IPS DF 6.9 (cell line): Measurements from ENCODE around the gene RAD54L.
A peak's percentile ranks its signal among the peaks of the same experiment; 100 is the strongest.

ENCODE experiments used
- DNase-seq: peaks from one replicate; pipeline ENCODE4 v3.0.0-alpha.2; 2013; ENCODE audit warnings: low read depth, low spot score
- H3K27ac ChIP-seq: one replicate; pipeline ENCODE4 v1.5.1; 2013; ENCODE audit warnings: low read length, control low read depth
- H3K27me3 ChIP-seq: 2 replicates; pipeline ENCODE4 v1.6.1; 2013; ENCODE audit warnings: mild to moderate bottlenecking, low read length; ENCODE audit not compliant: control insufficient read depth, insufficient read depth
- H3K36me3 ChIP-seq: 2 replicates; pipeline ENCODE4 v1.6.1; 2013; ENCODE audit warnings: low read length; ENCODE audit not compliant: control insufficient read depth, insufficient read depth
- H3K4me1 ChIP-seq: 2 replicates; pipeline ENCODE4 v1.6.1; 2013; ENCODE audit warnings: low read length; ENCODE audit not compliant: control insufficient read depth, insufficient read depth
- H3K4me3 ChIP-seq: 2 replicates; pipeline ENCODE4 v1.5.1; 2013; ENCODE audit warnings: mild to moderate bottlenecking, low read length
- H3K9me3 ChIP-seq: 2 replicates; pipeline ENCODE4 v1.6.1; 2013; ENCODE audit warnings: low read length, inconsistent platforms; ENCODE audit not compliant: control insufficient read depth, insufficient read depth
- WGBS: extraction: QIAGEN DNeasy Blood & Tissue Kit; methylation state at CpG from one replicate; pipeline ENCODE4 v1.1.7; 2013; ENCODE audit warnings: mixed read lengths, missing lambda C conversion rate; ENCODE audit not compliant: insufficient read length, insufficient coverage; 5-methylcytosine and 5-hydroxymethylcytosine counted together

RAD54L gene

GRCh38 chr1:46247436-46248121 is at the start of gene RAD54L:
TSS of gene RAD54L (plus strand) at chr1:46247763. CDS start at chr1:46248406, 643 bp downstream.
- no peaks in the 10 kb centered on the region for H3K9me3 ChIP-seq
- no peaks in the 10 kb centered on the region for H3K27me3 ChIP-seq
- H3K27ac ChIP-seq = no peak within 1 kb of the TSS
- peak; percentile 97 for DNase-seq
- no CpG with 5 or more reads among the region's 49 CpGs for WGBS
- H3K4me3 ChIP-seq = peak within 1 kb of the TSS; percentile 66; the same call in 1 of the 2 replicates
- 0 out of 2 replicates have a peak, but pooled peaks cover 2% of the 10 kb centered on the region for H3K4me1 ChIP-seq
- H3K36me3 ChIP-seq = peaks cover 20% of the 10 kb centered on the region; the same call in 1 of the 2 replicates

- Histone ChIP-seq H3K27ac (no peak within 1 kb of the TSS), H3K36me3 (no peaks in the 10 kb centered on the region), H3K9me3 (no peaks in the 10 kb centered on the region), H3K4me3 (peak within 1 kb of the TSS; percentile 88), H3K27me3 (no peaks in the 10 kb centered on the region), H3K4me1 (no peaks in the 10 kb centered on the region)
- DNase-seq = no peak
- WGBS = no CpG with 5 or more reads among the region's 67 CpGs
Observed at GRCh38 chr1:46197964-46198811, 49.4 kb upstream of the RAD54L start, which contains the start of gene POMGNT1. TSS of gene POMGNT1 (minus strand) at chr1:46198434. CDS start at chr1:46197821, 613 bp downstream.

- Histone ChIP-seq H3K4me3 (no peak overlapping the region), H3K27me3 (no peaks in the 10 kb centered on the region)
- WGBS = no CpG with 5 or more reads among the region's 3 CpGs
Observed at GRCh38 chr1:46199233-46199749, 48.3 kb upstream of the RAD54L start.

GRCh38 chr1:46203738-46204405 is 43.7 kb upstream of the RAD54L start:
- no CpG with 5 or more reads among the region's 14 CpGs for WGBS
- Histone ChIP-seq H3K4me3 (peak overlapping the region; percentile 78; the same call in 1 of the 2 replicates), H3K27ac (no peak overlapping the region), H3K27me3 (no peaks in the 10 kb centered on the region), H3K9me3 (no peaks in the 10 kb centered on the region), H3K4me1 (0 out of 2 replicates have a peak, but pooled peaks cover 2% of the 10 kb centered on the region), H3K36me3 (no peaks in the 10 kb centered on the region)
- no peak for DNase-seq

More at GRCh38 chr1:46199233-46199749, 48.3 kb upstream of the RAD54L start:
- DNase-seq = no peak
- Histone ChIP-seq H3K9me3 (no peaks in the 10 kb centered on the region), H3K36me3 (no peaks in the 10 kb centered on the region), H3K27ac (no peak overlapping the region), H3K4me1 (no peaks in the 10 kb centered on the region)

GRCh38 chr1:46204406-46204742 is 43.2 kb upstream of the RAD54L start:
- Histone ChIP-seq H3K9me3 (no peaks in the 10 kb centered on the region), H3K4me3 (no peak overlapping the region), H3K27ac (no peak overlapping the region), H3K36me3 (no peaks in the 10 kb centered on the region), H3K4me1 (0 out of 2 replicates have a peak, but pooled peaks cover 2% of the 10 kb centered on the region), H3K27me3 (no peaks in the 10 kb centered on the region)
- no CpG with 5 or more reads among the region's 5 CpGs for WGBS
- DNase-seq = no peak

- H3K36me3 ChIP-seq = no peaks in the 10 kb centered on the region
- no CpG with 5 or more reads among the region's 3 CpGs for WGBS
- no peaks in the 10 kb centered on the region for H3K27me3 ChIP-seq
- 0 out of 2 replicates have a peak, but pooled peaks cover 2% of the 10 kb centered on the region for H3K4me1 ChIP-seq
- no peak overlapping the region for H3K27ac ChIP-seq
- DNase-seq = no peak
- H3K4me3 ChIP-seq = no peak overlapping the region
- no peaks in the 10 kb centered on the region for H3K9me3 ChIP-seq
Observed at GRCh38 chr1:46205141-46205540, 42.4 kb upstream of the RAD54L start.

- Histone ChIP-seq H3K4me1 (0 out of 2 replicates have a peak, but pooled peaks cover 2% of the 10 kb centered on the region), H3K9me3 (no peaks in the 10 kb centered on the region), H3K27ac (no peak overlapping the region), H3K27me3 (no peaks in the 10 kb centered on the region), H3K4me3 (no peak overlapping the region), H3K36me3 (no peaks in the 10 kb centered on the region)
- WGBS = no CpG with 5 or more reads among the region's 3 CpGs
- no peak for DNase-seq
Observed at GRCh38 chr1:46205791-46206190, 41.8 kb upstream of the RAD54L start.

- no peaks in the 10 kb centered on the region for H3K36me3 ChIP-seq
- DNase-seq = no peak
- WGBS = no CpG with 5 or more reads among the region's 2 CpGs
- H3K9me3 ChIP-seq = no peaks in the 10 kb centered on the region
- no peaks in the 10 kb centered on the region for H3K27me3 ChIP-seq
- no peak overlapping the region for H3K4me3 ChIP-seq
- 0 out of 2 replicates have a peak, but pooled peaks cover 2% of the 10 kb centered on the region for H3K4me1 ChIP-seq
- no peak overlapping the region for H3K27ac ChIP-seq
Observed at GRCh38 chr1:46206399-46206798, 41.2 kb upstream of the RAD54L start.

GRCh38 chr1:46210561-46210960 is 37.0 kb upstream of the RAD54L start:
- H3K4me3 ChIP-seq = no peak overlapping the region
- no peaks in the 10 kb centered on the region for H3K9me3 ChIP-seq
- 0 out of 2 replicates have a peak, but pooled peaks cover 2% of the 10 kb centered on the region for H3K4me1 ChIP-seq
- no peak for DNase-seq
- H3K27ac ChIP-seq = no peak overlapping the region
- WGBS = no CpG with 5 or more reads among the region's 3 CpGs
- H3K27me3 ChIP-seq = no peaks in the 10 kb centered on the region
- no peaks in the 10 kb centered on the region for H3K36me3 ChIP-seq

- 0 out of 2 replicates have a peak, but pooled peaks cover under 1% of the 10 kb centered on the region for H3K4me1 ChIP-seq
- no peaks in the 10 kb centered on the region for H3K36me3 ChIP-seq
Observed at GRCh38 chr1:46211051-46211450, 36.5 kb upstream of the RAD54L start.

More at GRCh38 chr1:46211051-46211450, 36.5 kb upstream of the RAD54L start:
- no peak overlapping the region for H3K4me3 ChIP-seq
- DNase-seq = no peak
- H3K9me3 ChIP-seq = no peaks in the 10 kb centered on the region
- no CpG with 5 or more reads among the region's 2 CpGs for WGBS
- H3K27me3 ChIP-seq = no peaks in the 10 kb centered on the region
- H3K27ac ChIP-seq = no peak overlapping the region
